HCT116 (cell line): ENCODE results near the gene KIRREL3. TPM values are rescaled to one million over a fixed set of nuclear protein-coding genes. Genes with fewer than 3 reads are reported as not detected.

Experiments used
- ATAC-seq: fragments of 200-7000 bp; cut with Tn5 transposase; 2 replicates; pipeline ENCODE4 v1.9.1; 2020; ENCODE audit warnings: mild to moderate bottlenecking, moderate library complexity
- BruUV-seq: library from RNA; stranded (reverse); fragments of 400-500 nt; replicated peaks from 2 replicates; lab custom pipeline; 2021; lab: Mats Ljungman, UMichigan
- CTCF ChIA-PET: fragments of 300-600 bp; sonication (Branson Sonifier 250); formaldehyde crosslinking; loops from one replicate; lab custom pipeline; 2021; ENCODE audit warnings: antibody characterized with exemption; lab: Charles Lee
- POLR2A ChIA-PET: fragments of 300-600, 350-600 bp; sonication (Branson Sonifier 250); formaldehyde crosslinking; loops from one replicate; lab custom pipeline; 2021; ENCODE audit warnings: antibody characterized with exemption; lab: Charles Lee
- RAD21 ChIA-PET, 2 experiments: fragments of 300-600 bp; sonication (Branson Sonifier 250); formaldehyde crosslinking; loops; one replicate each; lab custom pipeline; 2023; ENCODE audit warnings: low total read pairs in 2 of 2; ENCODE audit not compliant: uncharacterized antibody in 2 of 2, unreplicated experiment in 2 of 2, low non-redundant PET in 1 of 2; lab: Charles Lee
- DNase-seq: peaks from one replicate; pipeline ENCODE4 v3.0.0-alpha.2; 2010; ENCODE audit warnings: low read depth, low spot score
- H2AFZ ChIP-seq: fragments of 200-600 bp; shearing (Covaris generic), sonication (generic); 2 replicates; pipeline ENCODE4 v1.6.1; 2017; ENCODE audit warnings: low read depth, mixed run types, mixed read lengths, antibody characterized with exemption, low read length; ENCODE audit not compliant: poor library complexity, severe bottlenecking
- H3K27ac ChIP-seq: 2 replicates; pipeline ENCODE4 v1.5.1; 2012; ENCODE audit warnings: low read depth, low read length
- H3K27me3 ChIP-seq: fragments of 200-600 bp; sonication (generic); 2 replicates; pipeline ENCODE4 v1.6.1; 2016; ENCODE audit warnings: mixed run types, low read length, mixed read lengths; ENCODE audit not compliant: insufficient read depth
- H3K36me3 ChIP-seq, 2 experiments: fragments of 200-500 bp in 1 of 2; fragments of 200-600 bp in 1 of 2; sonication (Bioruptor generic) in 1 of 2; sonication (generic) in 1 of 2; 2 replicates each; pipeline versions ENCODE4 v1.5.1 to v1.6.1; 2014 to 2016; ENCODE audit warnings: low read length in 2 of 2, inconsistent platforms in 1 of 2, mixed read lengths in 1 of 2, mixed run types in 1 of 2; ENCODE audit not compliant: insufficient read depth in 2 of 2, control insufficient read depth in 1 of 2
- H3K4me1 ChIP-seq, 2 experiments: fragments of 200-600 bp in 1 of 2; sonication (generic) in 1 of 2; 2 replicates each; pipeline versions ENCODE4 v1.5.1 to v1.6.1; 2012 to 2017; ENCODE audit warnings: low read length in 2 of 2, inconsistent platforms in 1 of 2, mild to moderate bottlenecking in 1 of 2, mixed read lengths in 1 of 2, mixed run types in 1 of 2, moderate library complexity in 1 of 2; ENCODE audit not compliant: insufficient read depth in 2 of 2, control insufficient read depth in 1 of 2
- H3K4me2 ChIP-seq: fragments of 200-600 bp; sonication (generic); 2 replicates; pipeline ENCODE4 v1.6.1; 2017; ENCODE audit warnings: mixed run types, low read length, mixed read lengths
- H3K4me3 ChIP-seq, 2 experiments: fragments of 200-600 bp in 1 of 2; sonication (generic) in 1 of 2; replicated peaks in 1 of 2; 2 replicates each; pipeline ENCODE4 v1.5.1; 2011 to 2016; ENCODE audit warnings: low read length in 2 of 2, control low read depth in 1 of 2, low read depth in 1 of 2, mild to moderate bottlenecking in 1 of 2, mixed read lengths in 1 of 2, mixed run types in 1 of 2
- H3K79me2 ChIP-seq: fragments of 200-600 bp; sonication (generic); 2 replicates; pipeline ENCODE4 v1.6.1; 2017; ENCODE audit warnings: mild to moderate bottlenecking, mixed run types, low read length, moderate library complexity, mixed read lengths; ENCODE audit not compliant: insufficient read depth
- H3K9ac ChIP-seq: fragments of 200-600 bp; sonication (generic); 2 replicates; pipeline ENCODE4 v1.6.1; 2016; ENCODE audit warnings: low read length, mixed read lengths
- H3K9me2 ChIP-seq: fragments of 200-600 bp; sonication (generic), shearing (Covaris generic); 2 replicates; pipeline ENCODE4 v1.6.1; 2017; ENCODE audit warnings: mixed run types, mild to moderate bottlenecking, moderate library complexity; ENCODE audit not compliant: insufficient read depth
- H3K9me3 ChIP-seq, 2 experiments: fragments of 200-500 bp in 1 of 2; fragments of 200-600 bp in 1 of 2; sonication (Bioruptor generic) in 1 of 2; sonication (generic) in 1 of 2; 2 replicates each; pipeline ENCODE4 v1.6.1; 2014 to 2017; ENCODE audit warnings: low read length in 2 of 2, mixed read lengths in 2 of 2, inconsistent platforms in 1 of 2, low read depth in 1 of 2, mild to moderate bottlenecking in 1 of 2, mixed run types in 1 of 2, moderate library complexity in 1 of 2; ENCODE audit not compliant: control insufficient read depth in 1 of 2, insufficient read depth in 1 of 2
- H4K20me1 ChIP-seq: fragments of 200-600 bp; sonication (generic), shearing (Covaris generic); 2 replicates; pipeline ENCODE4 v1.6.1; 2017; ENCODE audit warnings: mixed run types, mild to moderate bottlenecking, moderate library complexity; ENCODE audit not compliant: insufficient read depth
- POLR2A ChIP-seq: IDR thresholded peaks from 2 replicates; pipeline ENCODE4 v1.7.0; 2011; ENCODE audit warnings: borderline replicate concordance; ENCODE audit not compliant: insufficient read depth, insufficient read length; ENCODE audit errors: extremely low read depth
- POLR2AphosphoS5 ChIP-seq: IDR thresholded peaks from 2 replicates; pipeline ENCODE4 v1.6.1; 2011; ENCODE audit warnings: mild to moderate bottlenecking, low read depth, low read length, moderate library complexity
- ZBTB33 ChIP-seq: IDR thresholded peaks from 2 replicates; pipeline ENCODE4 v1.6.1; 2011; ENCODE audit warnings: mild to moderate bottlenecking, low read length, moderate library complexity; ENCODE audit not compliant: insufficient replicate concordance; ENCODE audit errors: extremely low read depth
- ZNF274 ChIP-seq: fragments of 200-500 bp; sonication (Bioruptor generic); IDR thresholded peaks from 2 replicates; pipeline ENCODE4 v1.6.1; 2014; ENCODE audit warnings: mild to moderate bottlenecking, low read depth, low read length, inconsistent platforms
- intact Hi-C: fragments of 100-400 bp; cut with micrococcal nuclease; formaldehyde crosslinking; loops from 2 replicates; pipeline ENCODE4 v1.10.0; 2022
- total RNA-seq: library from RNA; stranded (reverse); gene quantifications from one replicate; pipeline ENCODE4 v1.2.1, GENCODE V29; 2021; ENCODE audit not compliant: unreplicated experiment
- TF ChIP-seq, protein P1 (sequence below): IDR thresholded peaks from 2 replicates; pipeline ENCODE4 v1.6.1; 2012
- TF ChIP-seq, protein P2 (sequence below), 3 experiments: fragments of 200-600 bp in 1 of 3; sonication (generic) in 1 of 3; IDR thresholded peaks in 2 of 3; conservative IDR thresholded peaks in 1 of 3; 2 replicates each; pipeline ENCODE4 v1.5.1; 2012 to 2017; ENCODE audit warnings: low read depth in 2 of 3, low read length in 2 of 3, antibody characterized with exemption in 1 of 3, borderline replicate concordance in 1 of 3, control low read depth in 1 of 3, mild to moderate bottlenecking in 1 of 3, mixed read lengths in 1 of 3, mixed run types in 1 of 3, moderate library complexity in 1 of 3; ENCODE audit not compliant: insufficient read depth in 1 of 3

Gene KIRREL3
- total RNA-seq, 1 experiment from 2014 or later: not detected

GRCh38 chr11:126601550-126602215, 398.9 kb downstream of the KIRREL3 start:
- POLR2A ChIA-PET: no interaction called here
- intact Hi-C loops: loop anchor here (10.0 kb wide), 1 partner anchor 287 kb away; no protein-coding TSS in a partner anchor

More at GRCh38 chr11:126601550-126602215, 398.9 kb downstream of the KIRREL3 start:
- H3K27me3 ChIP-seq: peaks cover 31% of the 10 kb centered on the region
- TF ChIP-seq POLR2A (no peak), POLR2AphosphoS5 (no peak), ZNF274 (no peak), ZBTB33 (no peak)
- TF ChIP-seq, protein P1, sequence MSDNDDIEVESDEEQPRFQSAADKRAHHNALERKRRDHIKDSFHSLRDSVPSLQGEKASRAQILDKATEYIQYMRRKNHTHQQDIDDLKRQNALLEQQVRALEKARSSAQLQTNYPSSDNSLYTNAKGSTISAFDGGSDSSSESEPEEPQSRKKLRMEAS: no peak
- TF ChIP-seq, protein P2, sequence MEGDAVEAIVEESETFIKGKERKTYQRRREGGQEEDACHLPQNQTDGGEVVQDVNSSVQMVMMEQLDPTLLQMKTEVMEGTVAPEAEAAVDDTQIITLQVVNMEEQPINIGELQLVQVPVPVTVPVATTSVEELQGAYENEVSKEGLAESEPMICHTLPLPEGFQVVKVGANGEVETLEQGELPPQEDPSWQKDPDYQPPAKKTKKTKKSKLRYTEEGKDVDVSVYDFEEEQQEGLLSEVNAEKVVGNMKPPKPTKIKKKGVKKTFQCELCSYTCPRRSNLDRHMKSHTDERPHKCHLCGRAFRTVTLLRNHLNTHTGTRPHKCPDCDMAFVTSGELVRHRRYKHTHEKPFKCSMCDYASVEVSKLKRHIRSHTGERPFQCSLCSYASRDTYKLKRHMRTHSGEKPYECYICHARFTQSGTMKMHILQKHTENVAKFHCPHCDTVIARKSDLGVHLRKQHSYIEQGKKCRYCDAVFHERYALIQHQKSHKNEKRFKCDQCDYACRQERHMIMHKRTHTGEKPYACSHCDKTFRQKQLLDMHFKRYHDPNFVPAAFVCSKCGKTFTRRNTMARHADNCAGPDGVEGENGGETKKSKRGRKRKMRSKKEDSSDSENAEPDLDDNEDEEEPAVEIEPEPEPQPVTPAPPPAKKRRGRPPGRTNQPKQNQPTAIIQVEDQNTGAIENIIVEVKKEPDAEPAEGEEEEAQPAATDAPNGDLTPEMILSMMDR (IDR thresholded peaks at IDR 0.05 in 2 of 3, conservative IDR thresholded peaks at IDR 0.05 in 1 of 3; ENCODE audit: borderline replicate concordance in 1 of 3, insufficient read depth in 1 of 3, low read depth in 2 of 3, low read length in 2 of 3): no peak
- TF ChIP-seq, all 23 proteins: peak for 0
- ChIA-PET RAD21 (no interaction called here), CTCF (no interaction called here)
- no peak overlapping the region for H3K9ac ChIP-seq
- H3K27ac ChIP-seq: no peak overlapping the region
- H3K79me2 ChIP-seq: no peaks in the 10 kb centered on the region
- ATAC-seq: no peak
- H3K4me2 ChIP-seq: no peak overlapping the region
- no peak for DNase-seq
- H3K36me3 ChIP-seq: no peaks in the 10 kb centered on the region
- H4K20me1 ChIP-seq: no peaks in the 10 kb centered on the region
- H3K9me3 ChIP-seq: no peaks in the 10 kb centered on the region
- no peak overlapping the region for H2AFZ ChIP-seq
- H3K9me2 ChIP-seq: no peaks in the 10 kb centered on the region
- no TSS peak for BruUV-seq
- no peaks in the 10 kb centered on the region for H3K4me1 ChIP-seq
- no peak overlapping the region for H3K4me3 ChIP-seq
